Skeletal muscle satellite cell (primary cell): ENCODE measurements around the gene SPAG16.

Source experiments
- H3K27me3 ChIP-seq: 2 replicates; pipeline ENCODE4 v1.7.0; 2013; ENCODE audit warnings: low read length; ENCODE audit not compliant: control insufficient read depth, insufficient read depth
- H3K36me3 ChIP-seq: 2 replicates; pipeline ENCODE4 v1.7.0; 2013; ENCODE audit warnings: mild to moderate bottlenecking, control low read depth, low read length; ENCODE audit not compliant: insufficient read depth
- H3K4me1 ChIP-seq: 2 replicates; pipeline ENCODE4 v1.7.0; 2013; ENCODE audit warnings: low read length; ENCODE audit not compliant: control insufficient read depth, insufficient read depth
- H3K4me2 ChIP-seq: 2 replicates; pipeline ENCODE4 v1.7.0; 2013; ENCODE audit warnings: mild to moderate bottlenecking, low read length
- H3K4me3 ChIP-seq: 2 replicates; pipeline ENCODE4 v1.7.0; 2013; ENCODE audit warnings: low read length
- H3K9ac ChIP-seq: 2 replicates; pipeline ENCODE4 v1.7.0; 2013; ENCODE audit warnings: mild to moderate bottlenecking, low read depth, low read length, moderate library complexity
- H3K9me3 ChIP-seq: replicated peaks from 2 replicates; pipeline ENCODE4 v1.7.0; 2013; ENCODE audit warnings: mild to moderate bottlenecking, control low read depth, low read length

SPAG16 gene

DNA sequence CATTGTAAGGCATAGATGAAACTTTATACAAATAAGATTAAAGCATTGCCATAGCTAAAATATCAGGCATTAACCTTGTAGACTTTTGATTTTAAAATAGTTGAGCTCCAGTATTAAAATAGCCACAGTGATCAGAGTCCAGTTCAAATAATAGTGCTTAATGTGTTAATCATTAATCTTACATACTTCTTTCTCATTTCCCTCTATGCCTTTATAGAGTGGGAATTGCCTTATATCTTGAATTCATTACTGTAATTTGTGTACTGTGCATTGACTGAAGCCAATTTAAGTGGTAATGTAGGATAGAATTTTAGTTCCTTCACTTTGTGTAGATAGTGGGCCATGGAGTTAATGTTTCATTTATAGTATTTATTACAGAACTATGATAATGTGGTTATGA lies 577.4 kb downstream of the SPAG16 start:
- Histone ChIP-seq H3K27me3 (no peaks in the 10 kb centered on the region), H3K4me2 (no peak overlapping the region), H3K4me3 (no peak overlapping the region), H3K9ac (no peak overlapping the region), H3K9me3 (no peaks in the 10 kb centered on the region), H3K36me3 (no peaks in the 10 kb centered on the region), H3K4me1 (no peaks in the 10 kb centered on the region)

DNA sequence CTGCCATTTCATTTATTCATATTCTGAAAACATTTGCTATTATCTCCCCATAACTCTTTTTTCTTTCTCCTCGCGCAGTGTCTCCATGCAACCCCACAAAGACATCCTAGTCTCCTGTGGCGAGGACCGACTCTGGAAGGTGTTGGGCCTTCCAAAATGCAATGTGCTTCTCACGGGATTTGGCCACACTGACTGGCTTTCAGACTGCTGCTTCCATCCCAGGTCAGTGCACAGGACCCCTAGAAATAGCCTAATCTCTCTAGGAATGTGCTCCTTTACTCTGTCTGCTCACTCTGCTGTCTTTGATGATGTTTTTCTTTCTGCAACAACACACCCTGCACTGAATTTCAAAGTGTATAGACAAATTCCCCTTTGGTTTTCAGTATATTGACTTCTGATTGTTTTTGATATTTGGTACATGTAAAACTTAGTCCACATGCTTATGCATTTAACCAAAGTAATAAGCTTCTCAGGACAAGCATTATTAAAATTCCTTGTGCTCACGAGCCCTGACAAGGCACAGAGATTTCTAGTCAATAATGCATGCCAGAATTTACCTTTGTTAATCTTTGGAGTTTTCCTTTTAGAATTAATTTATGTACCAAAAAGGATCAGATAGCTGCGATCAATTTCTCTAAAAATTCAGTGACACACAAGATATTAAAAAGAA lies 578.3 kb downstream of the SPAG16 start:
- Histone ChIP-seq H3K4me3 (no peak overlapping the region), H3K9ac (no peak overlapping the region), H3K27me3 (no peaks in the 10 kb centered on the region), H3K4me1 (no peaks in the 10 kb centered on the region), H3K36me3 (no peaks in the 10 kb centered on the region), H3K4me2 (no peak overlapping the region), H3K9me3 (no peaks in the 10 kb centered on the region)

DNA sequence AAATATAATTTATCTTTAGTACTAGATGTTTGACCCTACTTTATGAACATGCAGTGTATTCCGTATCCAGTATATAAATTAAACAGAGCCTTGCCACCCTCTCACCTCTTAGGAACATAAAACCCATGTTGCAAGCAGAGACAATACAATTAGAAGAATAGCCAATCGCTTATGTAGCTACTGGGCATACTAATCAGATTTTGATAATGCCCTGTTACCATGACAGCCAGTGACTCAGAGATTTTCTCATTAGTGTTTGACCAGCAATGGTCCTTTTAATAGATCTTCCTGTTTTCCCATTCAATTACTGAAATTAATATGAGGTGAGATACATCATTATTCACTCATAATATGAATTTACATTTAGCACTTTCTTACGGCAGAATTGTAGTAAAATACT lies 579.3 kb downstream of the SPAG16 start:
- Histone ChIP-seq H3K9me3 (no peaks in the 10 kb centered on the region), H3K4me2 (no peak overlapping the region), H3K36me3 (no peaks in the 10 kb centered on the region), H3K27me3 (no peaks in the 10 kb centered on the region), H3K9ac (no peak overlapping the region), H3K4me3 (no peak overlapping the region), H3K4me1 (no peaks in the 10 kb centered on the region)

DNA sequence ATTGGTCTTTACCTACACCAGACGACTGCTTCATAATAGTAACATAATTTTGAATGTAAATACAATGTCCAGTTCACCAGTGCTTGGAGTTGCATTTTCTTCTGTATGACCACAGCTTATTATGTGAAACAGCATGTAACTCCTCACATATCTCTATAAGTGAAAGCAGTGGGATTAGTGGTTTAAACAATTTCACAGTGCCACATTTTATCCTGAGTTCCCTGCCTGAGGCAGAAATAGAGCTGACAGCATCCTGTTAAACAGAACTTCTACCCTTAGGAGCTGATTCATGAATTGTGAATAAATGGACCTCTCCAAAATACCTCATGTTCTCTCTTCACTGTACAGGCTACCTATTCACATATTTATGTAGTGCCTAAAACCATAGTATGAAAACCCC lies 584.3 kb downstream of the SPAG16 start:
- Histone ChIP-seq H3K4me1 (no peaks in the 10 kb centered on the region), H3K4me2 (no peak overlapping the region), H3K9ac (no peak overlapping the region), H3K4me3 (no peak overlapping the region), H3K36me3 (no peaks in the 10 kb centered on the region), H3K9me3 (no peaks in the 10 kb centered on the region), H3K27me3 (no peaks in the 10 kb centered on the region)

DNA sequence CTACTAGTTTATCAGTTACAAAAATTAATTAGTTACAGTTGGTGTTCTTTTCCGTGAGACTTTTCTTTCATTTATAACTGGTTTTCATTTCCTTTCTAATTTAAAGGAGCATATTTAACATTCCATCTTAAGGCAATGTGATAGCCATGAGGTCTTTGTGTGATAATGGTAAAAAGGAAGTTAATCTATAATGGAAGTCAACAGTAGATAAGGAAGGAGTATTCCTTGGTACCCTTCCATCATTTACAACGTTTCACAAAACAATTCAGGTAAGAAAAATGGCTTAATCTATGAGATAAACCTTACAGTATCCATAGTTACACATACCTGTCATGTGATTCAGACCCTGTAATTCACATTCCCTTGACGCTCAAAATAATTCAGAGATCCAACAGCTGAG lies 601.2 kb downstream of the SPAG16 start:
- H3K4me3 ChIP-seq: no peak overlapping the region
- H3K4me2 ChIP-seq: no peak overlapping the region
- H3K4me1 ChIP-seq: no peaks in the 10 kb centered on the region
- no peaks in the 10 kb centered on the region for H3K36me3 ChIP-seq
- no peaks in the 10 kb centered on the region for H3K27me3 ChIP-seq
- H3K9me3 ChIP-seq: no peaks in the 10 kb centered on the region
- H3K9ac ChIP-seq: no peak overlapping the region

DNA sequence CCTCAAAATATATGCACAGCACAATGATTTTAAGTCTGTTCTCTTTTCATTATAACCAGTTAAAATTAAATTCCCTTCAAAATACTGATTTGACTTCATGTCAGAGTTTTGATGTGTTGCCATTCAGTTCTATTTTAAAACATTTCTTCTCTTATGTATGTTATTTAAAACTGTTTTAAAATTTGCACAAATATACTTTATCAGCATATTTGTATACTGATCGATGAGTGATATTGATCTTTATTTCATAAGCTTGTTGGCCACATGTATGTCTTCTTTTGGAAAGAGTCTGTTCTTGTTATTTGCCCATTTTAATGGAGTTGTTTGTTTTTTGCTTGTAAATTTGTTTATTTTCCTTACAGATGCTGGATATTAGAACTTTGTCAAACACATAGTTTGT lies 630.2 kb downstream of the SPAG16 start:
- Histone ChIP-seq H3K4me1 (no peaks in the 10 kb centered on the region), H3K9ac (no peak overlapping the region), H3K36me3 (no peaks in the 10 kb centered on the region), H3K27me3 (no peaks in the 10 kb centered on the region), H3K9me3 (no peaks in the 10 kb centered on the region), H3K4me2 (no peak overlapping the region), H3K4me3 (no peak overlapping the region)

DNA sequence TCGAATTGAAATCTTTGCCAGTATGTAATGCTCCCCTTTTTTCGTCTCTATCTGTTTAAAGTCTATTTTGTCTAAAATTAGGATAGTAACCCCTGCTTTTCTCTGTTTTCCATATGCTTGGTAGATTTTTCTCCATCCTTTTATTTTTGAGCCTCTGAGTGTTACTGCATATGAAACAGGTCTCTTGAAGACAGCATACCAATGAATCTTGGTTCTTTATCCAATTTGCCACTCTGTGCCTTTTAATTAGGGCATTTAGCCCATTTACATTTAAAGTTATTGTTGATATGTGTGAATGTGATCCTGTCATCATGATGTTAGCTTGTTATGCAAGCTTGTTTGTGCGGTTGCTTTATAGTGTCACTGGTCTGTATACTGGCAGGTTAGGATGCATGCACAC lies 635.8 kb downstream of the SPAG16 start:
- H3K4me1 ChIP-seq: no peaks in the 10 kb centered on the region
- H3K36me3 ChIP-seq: no peaks in the 10 kb centered on the region
- peaks cover 4% of the 10 kb centered on the region for H3K9me3 ChIP-seq
- no peaks in the 10 kb centered on the region for H3K27me3 ChIP-seq
- H3K4me3 ChIP-seq: no peak overlapping the region
- no peak overlapping the region for H3K9ac ChIP-seq
- no peak overlapping the region for H3K4me2 ChIP-seq

- Histone ChIP-seq H3K4me2 (no peak overlapping the region), H3K9ac (no peak overlapping the region), H3K27me3 (no peaks in the 10 kb centered on the region), H3K9me3 (peaks cover 4% of the 10 kb centered on the region), H3K4me3 (no peak overlapping the region), H3K36me3 (no peaks in the 10 kb centered on the region), H3K4me1 (no peaks in the 10 kb centered on the region)
Observed at GRCh38 chr2:213923543-213923942, 639.3 kb downstream of the SPAG16 start.

- Histone ChIP-seq H3K27me3 (no peaks in the 10 kb centered on the region), H3K4me3 (no peak overlapping the region), H3K9ac (no peak overlapping the region), H3K9me3 (no peaks in the 10 kb centered on the region), H3K4me1 (peaks cover 8% of the 10 kb centered on the region), H3K4me2 (no peak overlapping the region), H3K36me3 (no peaks in the 10 kb centered on the region)
Observed at GRCh38 chr2:213934560-213934959, 650.3 kb downstream of the SPAG16 start.

DNA sequence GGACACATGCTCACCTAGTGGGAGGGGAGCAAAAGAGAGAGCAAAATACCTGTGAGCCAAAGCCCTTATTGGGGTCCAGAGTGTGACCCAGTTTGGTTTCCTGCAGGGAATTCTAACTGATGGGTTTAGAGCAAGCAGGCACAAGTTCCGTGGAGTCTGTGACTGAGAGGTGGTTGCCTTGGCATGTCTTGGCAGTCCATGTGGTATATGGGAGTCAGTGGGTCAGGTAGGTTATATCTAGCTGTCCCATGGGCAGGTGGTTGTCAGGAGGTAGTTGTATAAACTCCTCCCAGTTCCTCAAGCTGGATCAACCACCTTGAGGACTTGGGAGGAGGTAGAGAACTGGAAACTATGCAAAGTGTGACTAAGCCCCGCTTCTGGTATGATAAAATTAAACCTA lies 673.8 kb downstream of the SPAG16 start:
- Histone ChIP-seq H3K4me2 (no peak overlapping the region), H3K27me3 (no peaks in the 10 kb centered on the region), H3K9ac (no peak overlapping the region), H3K4me1 (no peaks in the 10 kb centered on the region), H3K9me3 (no peaks in the 10 kb centered on the region), H3K4me3 (no peak overlapping the region), H3K36me3 (no peaks in the 10 kb centered on the region)

DNA sequence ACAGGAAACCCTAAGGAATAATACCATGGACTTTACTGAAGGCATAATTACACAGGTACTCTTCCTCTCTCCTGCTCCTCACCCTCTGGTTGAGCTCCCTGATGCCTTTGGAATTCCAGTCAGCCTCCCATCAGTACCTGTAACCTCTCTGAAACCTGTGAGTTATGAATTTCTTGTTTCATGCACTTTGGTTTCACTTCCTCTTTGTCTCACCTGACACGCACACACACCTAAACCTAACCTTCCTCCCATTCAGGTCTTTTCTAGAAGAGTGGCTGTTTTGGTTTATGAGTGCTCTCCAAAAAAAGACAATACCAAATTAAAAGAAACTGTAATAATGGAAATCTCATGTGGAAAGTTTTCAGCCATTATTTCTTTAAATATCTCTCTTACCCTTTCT lies 675.3 kb downstream of the SPAG16 start:
- H3K9ac ChIP-seq: no peak overlapping the region
- no peaks in the 10 kb centered on the region for H3K27me3 ChIP-seq
- H3K4me3 ChIP-seq: no peak overlapping the region
- H3K9me3 ChIP-seq: no peaks in the 10 kb centered on the region
- H3K4me2 ChIP-seq: no peak overlapping the region
- no peaks in the 10 kb centered on the region for H3K4me1 ChIP-seq
- no peaks in the 10 kb centered on the region for H3K36me3 ChIP-seq

GRCh38 chr2:213971536-213971935 lies 687.3 kb downstream of the SPAG16 start:
- no peaks in the 10 kb centered on the region for H3K36me3 ChIP-seq
- no peak overlapping the region for H3K4me2 ChIP-seq
- no peak overlapping the region for H3K9ac ChIP-seq
- no peaks in the 10 kb centered on the region for H3K9me3 ChIP-seq
- H3K27me3 ChIP-seq: no peaks in the 10 kb centered on the region
- no peaks in the 10 kb centered on the region for H3K4me1 ChIP-seq
- no peak overlapping the region for H3K4me3 ChIP-seq
